K562 (cell line): ENCODE measurements around the gene ZNF107. TPM values are rescaled to one million over a fixed set of nuclear protein-coding genes. Genes with fewer than 3 reads are reported as not detected.

Experiments
- ATAC-seq: fragments of 200-7000 bp; cut with Tn5 transposase; 3 replicates; pipeline ENCODE4 v1.9.1; 2020; ENCODE audit warnings: moderate library complexity
- BruUV-seq: library from RNA; stranded (reverse); fragments of 400-500 nt; replicated peaks from 2 replicates; lab custom pipeline; 2021; lab: Mats Ljungman, UMichigan
- CTCF ChIA-PET: fragments of 300-600 bp; formaldehyde crosslinking; extraction: SDS; loops from one replicate; lab custom pipeline; 2021; ENCODE audit warnings: low intra/inter-chr PET ratio; lab: Yijun Ruan, JAX
- POLR2A ChIA-PET: fragments of 300-600, 350-650 bp; sonication (Branson Sonifier 250); formaldehyde crosslinking; extraction: SDS; loops from one replicate; lab custom pipeline; 2021; ENCODE audit warnings: antibody characterized with exemption, inconsistent platforms; lab: Yijun Ruan, JAX
- DNase-seq, 4 experiments: peaks; one replicate each; pipeline versions ENCODE4 v3.0.0 to v3.0.0-alpha.2; 2011 to 2018; ENCODE audit warnings: low spot score in 3 of 4, mixed read lengths in 3 of 4; ENCODE audit errors: extremely low read depth in 1 of 4
- FAIRE-seq: peaks from 2 replicates; lab custom pipeline; 2011; peaks lifted over from hg19 to GRCh38; lab: Jason Lieb, UNC
- H2AFZ ChIP-seq: 2 replicates; pipeline ENCODE4 v1.6.0; 2011; ENCODE audit warnings: low read depth, low read length, control low read depth, inconsistent platforms
- H3K27ac ChIP-seq: fragments of 200-600 bp; 3 replicates; pipeline ENCODE4 v1.8.0; 2011; ENCODE audit warnings: low read depth, mild to moderate bottlenecking, control low read depth, inconsistent platforms, low read length, moderate library complexity, mixed read lengths; ENCODE audit errors: extremely low read depth
- H3K27me3 ChIP-seq, 2 experiments: fragments of 300-600 bp in 1 of 2; 2 replicates in 1 of 2; 3 replicates in 1 of 2; pipeline versions ENCODE4 v1.6.0 to v1.8.0; 2011; ENCODE audit warnings: inconsistent platforms in 2 of 2, low read length in 2 of 2, mild to moderate bottlenecking in 1 of 2, mixed read lengths in 1 of 2, moderate library complexity in 1 of 2; ENCODE audit not compliant: control insufficient read depth in 2 of 2, insufficient read depth in 2 of 2
- H3K36me3 ChIP-seq: fragments of 300-600 bp; 3 replicates; pipeline ENCODE4 v1.8.0; 2011; ENCODE audit warnings: mild to moderate bottlenecking, low read length, inconsistent platforms; ENCODE audit not compliant: control insufficient read depth, insufficient read depth
- H3K4me1 ChIP-seq, 2 experiments: fragments of 200-600 bp in 1 of 2; replicated peaks in 1 of 2; 2 replicates in 1 of 2; 3 replicates in 1 of 2; pipeline versions ENCODE4 v1.5.1 to v1.8.0; 2011; ENCODE audit warnings: inconsistent platforms in 2 of 2, low read length in 2 of 2, mild to moderate bottlenecking in 1 of 2, mixed read lengths in 1 of 2, moderate library complexity in 1 of 2; ENCODE audit not compliant: control insufficient read depth in 2 of 2, insufficient read depth in 2 of 2
- H3K4me2 ChIP-seq: 2 replicates; pipeline ENCODE4 v1.6.1; 2011; ENCODE audit warnings: low read length, control low read depth, inconsistent platforms, mixed read lengths; ENCODE audit not compliant: insufficient read depth
- H3K4me3 ChIP-seq: fragments of 200-600 bp; sonication (generic), shearing (Covaris generic); 2 replicates; pipeline ENCODE4 v1.5.1; 2016; ENCODE audit warnings: control low read depth, inconsistent platforms
- H3K79me2 ChIP-seq: fragments of 200-600 bp; 3 replicates; pipeline ENCODE4 v1.8.0; 2011; ENCODE audit warnings: low read length, inconsistent platforms; ENCODE audit not compliant: control insufficient read depth, insufficient read depth
- H3K9ac ChIP-seq, 2 experiments: 2 replicates each; pipeline versions ENCODE4 v1.6.0 to v1.6.1; 2011; ENCODE audit warnings: low read depth in 2 of 2, low read length in 2 of 2, control low read depth in 1 of 2, inconsistent platforms in 1 of 2, mild to moderate bottlenecking in 1 of 2, mixed read lengths in 1 of 2; ENCODE audit not compliant: insufficient read depth in 1 of 2
- H3K9me1 ChIP-seq: one replicate; pipeline ENCODE4 v1.6.0; 2011; ENCODE audit warnings: inconsistent platforms, mild to moderate bottlenecking, low read length, moderate library complexity; ENCODE audit not compliant: control insufficient read depth, insufficient read depth
- H3K9me3 ChIP-seq: replicated peaks from 2 replicates; pipeline ENCODE4 v1.5.1; 2011; ENCODE audit warnings: low read depth, low read length, inconsistent platforms; ENCODE audit not compliant: control insufficient read depth, insufficient read depth
- H4K20me1 ChIP-seq: replicated peaks from 2 replicates; pipeline ENCODE4 v1.6.1; 2011; ENCODE audit warnings: low read length, inconsistent platforms, mixed read lengths; ENCODE audit not compliant: control insufficient read depth, insufficient read depth
- CREM ChIP-seq: IDR thresholded peaks from 2 replicates; pipeline ENCODE4 v1.6.1; 2014; ENCODE audit warnings: antibody characterized with exemption, low read depth
- EP300 ChIP-seq: IDR thresholded peaks from 2 replicates; pipeline ENCODE4 v1.6.1; 2012; ENCODE audit warnings: low read length, improper control_type of control experiment
- FOS ChIP-seq: IDR thresholded peaks from 3 replicates; pipeline ENCODE4 v1.6.1; 2011; ENCODE audit not compliant: insufficient read length; ENCODE audit errors: extremely low read depth
- HCFC1 ChIP-seq: IDR thresholded peaks from 2 replicates; pipeline ENCODE4 v1.6.1; 2012; ENCODE audit warnings: low read depth, low read length, improper control_type of control experiment
- HMG20A ChIP-seq: fragments of 450-650 bp; formaldehyde crosslinking; conservative IDR thresholded peaks from 2 replicates; pipeline ENCODE4 v1.4.0; 2020; ENCODE audit warnings: mild to moderate bottlenecking, mixed read lengths
- HOXB6 ChIP-seq: fragments of 250-450 bp; sonication (Bioruptor Pico); IDR thresholded peaks from 2 replicates; pipeline ENCODE4 v1.5.1; 2022; ENCODE audit warnings: mild to moderate bottlenecking, borderline replicate concordance
- KAT8 ChIP-seq: fragments of 450-650 bp; IDR thresholded peaks from 2 replicates; pipeline ENCODE4 v1.6.1; 2016; ENCODE audit warnings: low read depth, mild to moderate bottlenecking
- MAZ ChIP-seq, 2 experiments: fragments of 450-650 bp in 1 of 2; sonication (generic) in 1 of 2; formaldehyde crosslinking; IDR thresholded peaks in 1 of 2; conservative IDR thresholded peaks in 1 of 2; 2 replicates each; pipeline versions ENCODE4 v1.4.0 to v1.5.0; 2020; ENCODE audit warnings: mild to moderate bottlenecking in 1 of 2, missing genetic modification reagents in 1 of 2
- MIER1 ChIP-seq: fragments of 450-650 bp; IDR thresholded peaks from 2 replicates; pipeline ENCODE4 v1.6.1; 2016; ENCODE audit warnings: antibody characterized with exemption, mild to moderate bottlenecking, low read depth
- NCOA6 ChIP-seq: fragments of 450-650 bp; IDR thresholded peaks from 2 replicates; pipeline ENCODE4 v1.6.1; 2017; ENCODE audit warnings: mild to moderate bottlenecking
- POLR2B ChIP-seq: fragments of 450-650 bp; IDR thresholded peaks from 2 replicates; pipeline ENCODE4 v1.6.1; 2018; ENCODE audit warnings: low read depth; ENCODE audit not compliant: partially characterized antibody
- POLR3A ChIP-seq: IDR thresholded peaks from 2 replicates; pipeline ENCODE4 v1.6.1; 2011; ENCODE audit warnings: borderline replicate concordance, mild to moderate bottlenecking, moderate library complexity; ENCODE audit not compliant: insufficient read length, insufficient read depth; ENCODE audit errors: extremely low read depth
- RBM39 ChIP-seq: fragments of 200-400 bp; formaldehyde crosslinking; optimal IDR thresholded peaks from 2 replicates; pipeline ENCODE3; 2018; ENCODE audit warnings: low read depth, low read length
- RNF2 ChIP-seq: sonication (generic); IDR thresholded peaks from 2 replicates; pipeline ENCODE4 v1.6.1; 2016
- ZNF253 ChIP-seq: fragments of 250-450 bp; sonication (Bioruptor Pico); conservative IDR thresholded peaks from 2 replicates; pipeline ENCODE4 v1.6.1; 2021; ENCODE audit warnings: mild to moderate bottlenecking
- ZNF444 ChIP-seq: fragments of 250-450 bp; sonication (Bioruptor Pico); IDR thresholded peaks from 2 replicates; pipeline ENCODE4 v1.4.0; 2020; ENCODE audit warnings: mild to moderate bottlenecking, moderate library complexity
- ZNF695 ChIP-seq: fragments of 450-650 bp; formaldehyde crosslinking; IDR thresholded peaks from 2 replicates; pipeline ENCODE4 v1.4.0; 2020; ENCODE audit warnings: mild to moderate bottlenecking, moderate library complexity
- WGBS: fragments of 100-300 bp; shearing (Covaris generic); methylation state at CpG from one replicate; pipeline ENCODE4 v1.1.6; 2016; ENCODE audit warnings: low coverage, mixed read lengths; ENCODE audit not compliant: insufficient coverage; ENCODE audit errors: missing lambda C conversion rate; 5-methylcytosine and 5-hydroxymethylcytosine counted together
- in situ Hi-C: fragments of 300-500 bp; cut with MboI; formaldehyde crosslinking; loops from 4 replicates; pipeline ENCODE4 v1.15.0; 2018; ENCODE audit warnings: inconsistent platforms, mixed read lengths
- intact Hi-C: fragments of 100-400 bp; cut with micrococcal nuclease; formaldehyde crosslinking; loops from 2 replicates; pipeline ENCODE4 v1.14.2; 2022
- polyA plus RNA-seq, 8 experiments: library from polyadenylated mRNA; depleted of rRNA in 4 of 8; stranded (reverse) in 5 of 8; unstranded in 3 of 8; fragments of >200 nt; fragmentation: Nextera tagmentation in 2 of 8; fragmentation: Illumina TruSeq in 1 of 8; extraction: Ambion mirVana in 2 of 8; extraction: Trizol in 1 of 8; gene quantifications; 2 replicates each; pipeline versions ENCODE4 v1.2.1 to v1.2.3, GENCODE V29; 2011 to 2014; ENCODE audit warnings: inconsistent platforms in 1 of 8, missing spikeins in 1 of 8
- total RNA-seq, 7 experiments: library from RNA; depleted of rRNA in 6 of 7; stranded (reverse); fragments of >200 nt in 6 of 7; fragmentation: Illumina TruSeq in 2 of 7; extraction: Trizol in 2 of 7; gene quantifications; 2 replicates each; pipeline versions ENCODE4 v1.2.1 to v1.2.3, GENCODE V29; 2011 to 2021; ENCODE audit warnings: low replicate concordance in 1 of 7
- TF ChIP-seq, protein P1 (sequence below): sonication (generic); formaldehyde crosslinking; IDR thresholded peaks from 2 replicates; pipeline ENCODE4 v1.8.1; 2023; ENCODE audit warnings: missing genetic modification reagents, mild to moderate bottlenecking, borderline replicate concordance

ZNF107 gene
- total and polyA plus RNA-seq, 9 of the 15 experiments (the other 6 are each of a cell fraction or from before 2014, with no cell fraction given), result 2.4 to 14.2 (median 7.9) TPM

- TF ChIP-seq MIER1 (no peak), ZNF444 (no peak), POLR3A (no peak)
- TF ChIP-seq, all 486 proteins: peak for 0
These were observed 6.5 kb downstream of the ZNF107 start (continued) for GRCh38 chr7:64672414-64672813.

DNA sequence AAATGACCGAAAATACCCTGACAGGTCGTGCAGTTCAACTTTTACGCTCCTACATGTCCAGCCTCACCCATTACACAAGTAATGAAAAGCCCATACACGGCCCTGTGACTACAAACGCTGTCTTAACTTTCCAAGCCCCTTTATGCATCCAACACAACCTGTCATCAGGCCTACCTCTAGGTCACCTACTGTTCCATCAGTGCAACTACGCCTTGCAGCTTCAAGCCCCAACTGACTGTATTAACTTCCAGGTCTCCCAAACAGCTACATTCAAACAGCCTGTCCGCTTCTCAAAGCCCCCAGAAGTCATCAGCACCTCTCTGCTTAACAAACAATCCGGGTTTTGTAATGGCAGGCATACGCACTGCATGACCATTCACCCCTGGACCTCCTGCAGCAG lies 19.2 kb downstream of the ZNF107 start:
- in situ Hi-C loops, result no loop called here
- WGBS, result 94% methylated on average over 9 of the region's 9 CpGs
- BruUV-seq, result no TSS peak

More for the DNA sequence above, 19.2 kb downstream of the ZNF107 start:
- Histone ChIP-seq H3K4me2 (no peak overlapping the region), H3K27ac (no peak overlapping the region), H3K27me3 (no peaks in the 10 kb centered on the region), H3K4me3 (no peak overlapping the region), H3K9me3 (no peaks in the 10 kb centered on the region; the same call in 1 of the 2 replicates), H3K9me1 (no peaks in the 10 kb centered on the region), H3K36me3 (peaks cover 73% of the 10 kb centered on the region), H3K4me1 (no peaks in the 10 kb centered on the region), H3K79me2 (peaks cover 2% of the 10 kb centered on the region; the same call in 2 of the 3 replicates), H4K20me1 (no peaks in the 10 kb centered on the region), H2AFZ (no peak overlapping the region), H3K9ac (no peak overlapping the region)
- intact Hi-C loops, result no loop called here
- no peak for ATAC-seq
- ChIA-PET CTCF (no interaction called here), POLR2A (no interaction called here)
- FAIRE-seq, result no peak
- peak in 1 of 4 experiments; percentile 8 for DNase-seq
- TF ChIP-seq RNF2 (no peak), POLR3A (no peak), KAT8 (no peak), RBM39 (no peak), HCFC1 (no peak), HMG20A (CRISPR knock-in tag) (no peak), EP300 (no peak), POLR2B (no peak), HOXB6 (CRISPR knock-in tag) (no peak), ZNF253 (CRISPR knock-in tag) (no peak), MAZ (CRISPR knock-in tag; conservative IDR thresholded peaks at IDR 0.05 in 1 of 2, IDR thresholded peaks at IDR 0.05 in 1 of 2) (no peak), FOS (no peak), CREM (no peak), ZNF695 (CRISPR knock-in tag) (no peak), NCOA6 (no peak)
- TF ChIP-seq, protein P1, sequence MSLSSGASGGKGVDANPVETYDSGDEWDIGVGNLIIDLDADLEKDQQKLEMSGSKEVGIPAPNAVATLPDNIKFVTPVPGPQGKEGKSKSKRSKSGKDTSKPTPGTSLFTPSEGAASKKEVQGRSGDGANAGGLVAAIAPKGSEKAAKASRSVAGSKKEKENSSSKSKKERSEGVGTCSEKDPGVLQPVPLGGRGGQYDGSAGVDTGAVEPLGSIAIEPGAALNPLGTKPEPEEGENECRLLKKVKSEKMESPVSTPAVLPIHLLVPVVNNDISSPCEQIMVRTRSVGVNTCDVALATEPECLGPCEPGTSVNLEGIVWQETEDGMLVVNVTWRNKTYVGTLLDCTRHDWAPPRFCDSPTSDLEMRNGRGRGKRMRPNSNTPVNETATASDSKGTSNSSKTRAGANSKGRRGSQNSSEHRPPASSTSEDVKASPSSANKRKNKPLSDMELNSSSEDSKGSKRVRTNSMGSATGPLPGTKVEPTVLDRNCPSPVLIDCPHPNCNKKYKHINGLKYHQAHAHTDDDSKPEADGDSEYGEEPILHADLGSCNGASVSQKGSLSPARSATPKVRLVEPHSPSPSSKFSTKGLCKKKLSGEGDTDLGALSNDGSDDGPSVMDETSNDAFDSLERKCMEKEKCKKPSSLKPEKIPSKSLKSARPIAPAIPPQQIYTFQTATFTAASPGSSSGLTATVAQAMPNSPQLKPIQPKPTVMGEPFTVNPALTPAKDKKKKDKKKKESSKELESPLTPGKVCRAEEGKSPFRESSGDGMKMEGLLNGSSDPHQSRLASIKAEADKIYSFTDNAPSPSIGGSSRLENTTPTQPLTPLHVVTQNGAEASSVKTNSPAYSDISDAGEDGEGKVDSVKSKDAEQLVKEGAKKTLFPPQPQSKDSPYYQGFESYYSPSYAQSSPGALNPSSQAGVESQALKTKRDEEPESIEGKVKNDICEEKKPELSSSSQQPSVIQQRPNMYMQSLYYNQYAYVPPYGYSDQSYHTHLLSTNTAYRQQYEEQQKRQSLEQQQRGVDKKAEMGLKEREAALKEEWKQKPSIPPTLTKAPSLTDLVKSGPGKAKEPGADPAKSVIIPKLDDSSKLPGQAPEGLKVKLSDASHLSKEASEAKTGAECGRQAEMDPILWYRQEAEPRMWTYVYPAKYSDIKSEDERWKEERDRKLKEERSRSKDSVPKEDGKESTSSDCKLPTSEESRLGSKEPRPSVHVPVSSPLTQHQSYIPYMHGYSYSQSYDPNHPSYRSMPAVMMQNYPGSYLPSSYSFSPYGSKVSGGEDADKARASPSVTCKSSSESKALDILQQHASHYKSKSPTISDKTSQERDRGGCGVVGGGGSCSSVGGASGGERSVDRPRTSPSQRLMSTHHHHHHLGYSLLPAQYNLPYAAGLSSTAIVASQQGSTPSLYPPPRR (CRISPR knock-in tag), result no peak
